ENCODE measurements around the gene HS6ST1. TPM values are rescaled to one million over a fixed set of nuclear protein-coding genes. Genes with fewer than 3 reads are reported as not detected.

Gene HS6ST1
- total RNA-seq, 1 donor from 2014 or later: 23.3 TPM

DNA sequence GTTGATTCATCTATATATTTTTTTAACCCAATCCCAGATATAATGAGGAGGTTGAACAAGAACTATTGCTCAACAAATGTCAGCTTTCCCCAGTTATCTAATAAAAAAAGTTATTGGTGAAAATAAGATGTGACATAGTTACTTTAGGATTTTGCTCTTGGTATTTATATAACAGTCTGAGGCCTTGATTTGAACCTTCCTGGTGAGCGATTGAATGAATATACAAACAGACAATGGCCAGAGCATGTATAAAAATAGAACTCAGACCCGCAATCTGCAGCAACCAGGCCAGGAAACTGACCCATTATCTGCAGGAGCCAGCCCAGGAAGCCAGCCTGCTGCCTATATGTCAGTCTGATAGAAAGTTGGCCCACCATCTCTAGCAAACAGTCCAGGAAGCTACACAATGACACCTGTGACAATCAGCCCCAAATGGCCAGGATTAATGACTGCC, 81.6 kb downstream of the HS6ST1 start:
- DNase-seq (ENCODE audit: low spot score): no peak

GRCh38 chr2:128236491-128237035, 82.1 kb downstream of the HS6ST1 start:
- H3K36me3 Mint-ChIP-seq (ENCODE audit: low read depth, unreplicated experiment): peaks cover 3% of the 10 kb centered on the region
- H3K4me1 Mint-ChIP-seq (ENCODE audit: unreplicated experiment): no peaks in the 10 kb centered on the region
- TF ChIP-seq, protein P1, sequence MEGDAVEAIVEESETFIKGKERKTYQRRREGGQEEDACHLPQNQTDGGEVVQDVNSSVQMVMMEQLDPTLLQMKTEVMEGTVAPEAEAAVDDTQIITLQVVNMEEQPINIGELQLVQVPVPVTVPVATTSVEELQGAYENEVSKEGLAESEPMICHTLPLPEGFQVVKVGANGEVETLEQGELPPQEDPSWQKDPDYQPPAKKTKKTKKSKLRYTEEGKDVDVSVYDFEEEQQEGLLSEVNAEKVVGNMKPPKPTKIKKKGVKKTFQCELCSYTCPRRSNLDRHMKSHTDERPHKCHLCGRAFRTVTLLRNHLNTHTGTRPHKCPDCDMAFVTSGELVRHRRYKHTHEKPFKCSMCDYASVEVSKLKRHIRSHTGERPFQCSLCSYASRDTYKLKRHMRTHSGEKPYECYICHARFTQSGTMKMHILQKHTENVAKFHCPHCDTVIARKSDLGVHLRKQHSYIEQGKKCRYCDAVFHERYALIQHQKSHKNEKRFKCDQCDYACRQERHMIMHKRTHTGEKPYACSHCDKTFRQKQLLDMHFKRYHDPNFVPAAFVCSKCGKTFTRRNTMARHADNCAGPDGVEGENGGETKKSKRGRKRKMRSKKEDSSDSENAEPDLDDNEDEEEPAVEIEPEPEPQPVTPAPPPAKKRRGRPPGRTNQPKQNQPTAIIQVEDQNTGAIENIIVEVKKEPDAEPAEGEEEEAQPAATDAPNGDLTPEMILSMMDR (IDR thresholded peaks at IDR 0.05; ENCODE audit: unreplicated experiment): no peak
- H3K27ac Mint-ChIP-seq (ENCODE audit: unreplicated experiment): no peak overlapping the region
- H3K4me3 Mint-ChIP-seq (ENCODE audit: unreplicated experiment): no peak overlapping the region
- DNase-seq (ENCODE audit: low spot score): no peak
- peaks cover 5% of the 10 kb centered on the region for H3K9me3 Mint-ChIP-seq (ENCODE audit: unreplicated experiment)
- peaks cover 4% of the 10 kb centered on the region for H3K27me3 Mint-ChIP-seq (ENCODE audit: unreplicated experiment)

More for the DNA sequence above, 81.6 kb downstream of the HS6ST1 start:
- Mint-ChIP-seq H3K4me3 (ENCODE audit: unreplicated experiment) (no peak overlapping the region), H3K4me1 (ENCODE audit: unreplicated experiment) (no peaks in the 10 kb centered on the region), H3K27ac (ENCODE audit: unreplicated experiment) (no peak overlapping the region), H3K27me3 (ENCODE audit: unreplicated experiment) (peaks cover 4% of the 10 kb centered on the region), H3K36me3 (ENCODE audit: low read depth, unreplicated experiment) (peaks cover 3% of the 10 kb centered on the region), H3K9me3 (ENCODE audit: unreplicated experiment) (peaks cover 5% of the 10 kb centered on the region)
- TF ChIP-seq, protein P1 (IDR thresholded peaks at IDR 0.05; ENCODE audit: unreplicated experiment): no peak

DNA sequence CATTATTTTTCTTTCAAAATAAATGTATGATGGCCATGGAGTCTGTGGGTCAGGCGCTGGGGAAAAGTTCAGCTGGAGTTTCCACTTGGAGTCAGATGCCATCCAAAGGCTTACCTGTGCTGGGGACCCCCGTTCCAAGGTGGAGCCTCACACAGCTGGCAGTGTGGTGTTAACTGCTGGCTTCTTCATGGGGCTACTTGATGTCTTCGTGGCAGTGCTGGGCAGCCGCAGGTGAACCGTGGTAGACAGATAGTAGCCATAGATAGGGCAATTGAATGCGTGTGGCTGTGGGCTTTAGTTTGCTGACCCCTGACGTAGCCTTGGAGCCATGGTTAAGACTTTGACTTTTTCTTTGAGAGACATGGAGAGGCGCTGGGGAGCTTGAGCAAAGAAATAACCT, 83.1 kb downstream of the HS6ST1 start:
- Mint-ChIP-seq H3K36me3 (ENCODE audit: low read depth, unreplicated experiment) (peaks cover 3% of the 10 kb centered on the region), H3K4me1 (ENCODE audit: unreplicated experiment) (no peaks in the 10 kb centered on the region), H3K4me3 (ENCODE audit: unreplicated experiment) (no peak overlapping the region), H3K27me3 (ENCODE audit: unreplicated experiment) (peaks cover 4% of the 10 kb centered on the region), H3K27ac (ENCODE audit: unreplicated experiment) (no peak overlapping the region), H3K9me3 (ENCODE audit: unreplicated experiment) (peaks cover 5% of the 10 kb centered on the region)
- TF ChIP-seq, protein P1 (IDR thresholded peaks at IDR 0.05; ENCODE audit: unreplicated experiment): no peak
- no peak for DNase-seq (ENCODE audit: low spot score)

- DNase-seq (ENCODE audit: low spot score): no peak
- no peaks in the 10 kb centered on the region for H3K4me1 Mint-ChIP-seq (ENCODE audit: unreplicated experiment)
- no peak overlapping the region for H3K27ac Mint-ChIP-seq (ENCODE audit: unreplicated experiment)
- TF ChIP-seq, protein P1 (IDR thresholded peaks at IDR 0.05; ENCODE audit: unreplicated experiment): no peak
- peaks cover 3% of the 10 kb centered on the region for H3K36me3 Mint-ChIP-seq (ENCODE audit: low read depth, unreplicated experiment)
- H3K27me3 Mint-ChIP-seq (ENCODE audit: unreplicated experiment): peaks cover 4% of the 10 kb centered on the region
- H3K4me3 Mint-ChIP-seq (ENCODE audit: unreplicated experiment): no peak overlapping the region
- H3K9me3 Mint-ChIP-seq (ENCODE audit: unreplicated experiment): peaks cover 5% of the 10 kb centered on the region
Observed at GRCh38 chr2:128234613-128235012, 84.1 kb downstream of the HS6ST1 start.

GRCh38 chr2:128233790-128234395, 84.8 kb downstream of the HS6ST1 start:
- DNase-seq (ENCODE audit: low spot score): no peak
- Mint-ChIP-seq H3K4me3 (ENCODE audit: unreplicated experiment) (peak overlapping the region; percentile 89), H3K36me3 (ENCODE audit: low read depth, unreplicated experiment) (peaks cover 3% of the 10 kb centered on the region), H3K27ac (ENCODE audit: unreplicated experiment) (no peak overlapping the region), H3K4me1 (ENCODE audit: unreplicated experiment) (no peaks in the 10 kb centered on the region), H3K9me3 (ENCODE audit: unreplicated experiment) (peaks cover 5% of the 10 kb centered on the region), H3K27me3 (ENCODE audit: unreplicated experiment) (peaks cover 4% of the 10 kb centered on the region)
- TF ChIP-seq, protein P1 (IDR thresholded peaks at IDR 0.05; ENCODE audit: unreplicated experiment): no peak
